Stomach (tissue), 9 donors: ENCODE results near the gene CSNK2A2. TPM values are rescaled to one million over a fixed set of nuclear protein-coding genes. Genes with fewer than 3 reads are reported as not detected.

ENCODE experiments used
- DNase-seq, 2 donors: peaks; one replicate each; pipeline versions ENCODE4 v3.0.0 to v3.0.0-alpha.2; 2013 to 2019
- H3K27ac ChIP-seq, 5 donors: fragments of 200-600 bp in 4 of 5; sonication (generic) in 4 of 5; one replicate each; pipeline ENCODE4 v1.5.1; 2013 to 2019; ENCODE audit warnings: mild to moderate bottlenecking in 1 of 5, moderate library complexity in 1 of 5
- H3K27me3 ChIP-seq, 3 donors: fragments of 200-600 bp; sonication (generic); one replicate each; pipeline ENCODE4 v1.5.1; 2017 to 2019; ENCODE audit warnings: mixed run types in 1 of 3
- H3K36me3 ChIP-seq, 4 donors: fragments of 200-600 bp; sonication (generic); 1 replicate in 3 of 4; 2 replicates in 1 of 4; pipeline ENCODE4 v1.5.1; 2016 to 2019
- H3K4me1 ChIP-seq, 4 donors: fragments of 200-600 bp; sonication (generic); one replicate each; pipeline ENCODE4 v1.5.1; 2016 to 2019
- H3K4me3 ChIP-seq, 4 donors: fragments of 200-600 bp; sonication (generic) in 3 of 4; one replicate each; pipeline ENCODE4 v1.5.1; 2016 to 2019; ENCODE audit warnings: mild to moderate bottlenecking in 1 of 4
- H3K9me3 ChIP-seq, 4 donors: fragments of 200-600 bp; sonication (generic); one replicate each; pipeline ENCODE4 v1.5.1; 2016 to 2019
- CTCF ChIP-seq, 7 experiments: fragments of 450-650 bp in 4 of 7; fragments of 200-600 bp in 3 of 7; sonication (generic) in 3 of 7; IDR thresholded peaks; one replicate each; pipeline ENCODE4 v1.5.1; 2016 to 2019; ENCODE audit warnings: antibody characterized with exemption in 7 of 7, control low read depth in 2 of 7, mild to moderate bottlenecking in 1 of 7
- EP300 ChIP-seq: sonication (generic); formaldehyde crosslinking; IDR thresholded peaks from one replicate; pipeline ENCODE4 v1.6.1; 2017; ENCODE audit warnings: antibody characterized with exemption
- POLR2A ChIP-seq, 4 donors: fragments of 450-650 bp; IDR thresholded peaks; one replicate each; pipeline ENCODE4 v1.6.1; 2016; ENCODE audit warnings: antibody characterized with exemption in 4 of 4, control low read depth in 2 of 4, mild to moderate bottlenecking in 1 of 4, moderate library complexity in 1 of 4
- POLR2AphosphoS5 ChIP-seq, 3 donors: sonication (generic); formaldehyde crosslinking; IDR thresholded peaks; one replicate each; pipeline ENCODE4 v1.6.1; 2016; ENCODE audit warnings: antibody characterized with exemption in 3 of 3
- WGBS, 5 donors: extraction: QIAGEN DNeasy Blood & Tissue Kit in 3 of 5; methylation state at CpG; one replicate each; pipeline versions ENCODE4 v1.1.5 to v1.1.7; 2013 to 2018; 5-methylcytosine and 5-hydroxymethylcytosine counted together
- intact Hi-C: fragments of 100-400 bp; cut with DNase I; formaldehyde crosslinking; loops from one replicate; pipeline ENCODE4 v1.15.1; 2023; ENCODE audit warnings: low total_unique reads
- polyA plus RNA-seq, 3 donors: library from polyadenylated mRNA; stranded (reverse); fragments of 200-250 nt; gene quantifications; one replicate each; pipeline ENCODE4 v1.2.3, GENCODE V29; 2013
- total RNA-seq, 5 donors: library from RNA; depleted of rRNA; stranded (reverse); fragments of >200 nt; gene quantifications; one replicate each; pipeline versions ENCODE4 v1.1.0 to v1.2.3, GENCODE V29; 2014 to 2016
- donor health status: healthy with polysubstance abuse.
- donor health status: Bipolar disorder and iron deficiency.
- donor health status: healthy.

Gene CSNK2A2
- total and polyA plus RNA-seq, 8 donors = 13.4 to 83.0 (median 38.9) TPM

DNA sequence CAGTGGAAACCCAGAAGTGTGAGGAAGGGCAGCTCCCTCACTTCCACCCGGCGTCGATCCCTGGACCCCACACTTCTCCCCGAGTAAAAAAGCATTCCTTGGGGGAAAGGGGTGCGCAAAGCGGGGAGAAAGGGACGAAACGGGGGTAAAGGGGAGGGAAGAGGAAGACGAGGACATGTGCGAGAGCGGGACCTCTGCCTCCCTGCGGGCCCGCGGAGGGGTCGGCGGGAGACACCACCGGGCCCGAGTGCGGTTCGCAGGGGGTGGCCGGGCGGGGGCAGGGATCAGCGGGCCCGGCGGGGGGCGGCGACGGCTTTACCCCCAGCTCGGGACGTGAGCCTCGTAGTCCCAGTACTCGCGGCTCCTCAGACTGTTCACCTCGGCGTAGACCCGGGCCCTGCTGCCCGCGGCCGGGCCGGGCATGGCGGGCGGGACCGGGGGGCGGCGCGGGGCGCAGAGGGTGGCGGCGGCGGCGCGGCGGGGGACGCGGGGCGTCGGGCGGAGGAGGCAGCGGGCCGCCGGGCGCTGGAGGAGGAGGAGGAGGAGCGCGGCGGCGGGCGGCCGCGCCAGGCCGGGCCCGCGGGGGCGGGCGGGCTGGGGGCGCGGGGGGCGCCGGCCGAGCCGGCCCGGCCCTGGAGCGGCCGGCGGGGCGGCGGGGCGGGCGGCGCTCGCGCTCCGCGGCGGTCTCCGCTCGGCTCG lies 443 bp downstream of the CSNK2A2 start:
- Histone ChIP-seq H3K27me3 (peaks cover 0 to under 1% (median 0%) of the 10 kb centered on the region in 3 donors), H3K36me3 (peaks cover 10 to 40% (median 36%) of the 10 kb centered on the region in 4 donors), H3K4me3 (peak overlapping the region; percentile 77 to 98 (median 86)), H3K9me3 (no peaks in the 10 kb centered on the region), H3K27ac (peak overlapping the region in 4 of 5 donors; percentile 31 to 77 (median 71)), H3K4me1 (peaks cover 8 to 44% (median 25%) of the 10 kb centered on the region in 4 donors)
- TF ChIP-seq POLR2A (IDR thresholded peaks at IDR 0.05) (no peak), CTCF (IDR thresholded peaks at IDR 0.05) (no peak), EP300 (no peak), POLR2AphosphoS5 (IDR thresholded peaks at IDR 0.05) (no peak)
- DNase-seq = peak in 1 of 2 donors; percentile 41
- 0 to 1% (median 1%) methylated on average over 22 to 76 of the region's 97 CpGs for WGBS, 5 donors
- intact Hi-C loops = loop anchor here (10.0 kb wide), 1 partner anchor 63 kb away; no protein-coding TSS in a partner anchor

DNA sequence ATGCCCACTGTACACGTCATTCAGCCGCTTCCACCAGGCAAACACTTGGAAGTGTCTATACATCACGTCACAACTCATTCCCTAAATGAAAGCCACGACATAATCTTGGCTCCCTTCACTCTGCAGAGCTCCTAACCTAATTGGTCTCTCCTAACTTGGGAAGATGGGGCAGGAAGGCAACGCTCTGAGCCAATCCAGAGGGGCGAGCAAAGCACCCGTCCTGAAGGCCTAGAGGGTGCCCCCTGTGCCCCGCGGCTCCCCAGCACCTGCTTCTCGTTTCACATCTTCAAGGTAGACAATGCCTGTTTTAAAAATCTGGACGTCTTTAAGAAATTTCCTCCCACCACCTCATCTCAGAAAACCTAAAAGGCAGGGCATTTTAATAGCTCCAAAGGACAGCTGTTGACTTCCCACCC lies 1.0 kb downstream of the CSNK2A2 start:
- no peaks in the 10 kb centered on the region for H3K27me3 ChIP-seq
- DNase-seq = peak in 1 of 2 donors; percentile 25
- H3K9me3 ChIP-seq = no peaks in the 10 kb centered on the region
- intact Hi-C loops = loop anchor here (10.0 kb wide), 1 partner anchor 62 kb away; no protein-coding TSS in a partner anchor
- peaks cover 10 to 46% (median 42%) of the 10 kb centered on the region in 4 donors for H3K36me3 ChIP-seq
- peak overlapping the region in 3 of 5 donors; percentile 66 to 77 (median 76) for H3K27ac ChIP-seq
- H3K4me3 ChIP-seq = peak overlapping the region; percentile 77 to 98 (median 86)
- TF ChIP-seq CTCF (IDR thresholded peaks at IDR 0.05) (no peak), EP300 (no peak), POLR2AphosphoS5 (IDR thresholded peaks at IDR 0.05) (no peak), POLR2A (IDR thresholded peaks at IDR 0.05) (no peak)
- 8 to 16% (median 10%) methylated on average over 11 of the region's 11 CpGs for WGBS, 5 donors
- peaks cover 8 to 44% (median 25%) of the 10 kb centered on the region in 4 donors for H3K4me1 ChIP-seq

GRCh38 chr16:58195771-58196170 lies 2.1 kb downstream of the CSNK2A2 start:
- H3K27me3 ChIP-seq = no peaks in the 10 kb centered on the region
- intact Hi-C loops = loop anchor here (10.0 kb wide), 1 partner anchor 61 kb away; no protein-coding TSS in a partner anchor
- peaks cover 8 to 44% (median 25%) of the 10 kb centered on the region in 4 donors for H3K4me1 ChIP-seq
- H3K27ac ChIP-seq = no peak overlapping the region
- peaks cover 17 to 57% (median 53%) of the 10 kb centered on the region in 4 donors for H3K36me3 ChIP-seq
- no peaks in the 10 kb centered on the region for H3K9me3 ChIP-seq
- 82 to 92% (median 88%) methylated on average over 3 of the region's 3 CpGs for WGBS, 5 donors
- H3K4me3 ChIP-seq = no peak overlapping the region
- TF ChIP-seq EP300 (no peak), CTCF (IDR thresholded peaks at IDR 0.05) (no peak), POLR2A (IDR thresholded peaks at IDR 0.05) (no peak), POLR2AphosphoS5 (IDR thresholded peaks at IDR 0.05) (no peak)
- no peak for DNase-seq

GRCh38 chr16:58195344-58195743 lies 2.6 kb downstream of the CSNK2A2 start:
- TF ChIP-seq POLR2A (IDR thresholded peaks at IDR 0.05) (no peak), POLR2AphosphoS5 (IDR thresholded peaks at IDR 0.05) (no peak), CTCF (IDR thresholded peaks at IDR 0.05) (no peak), EP300 (no peak)
- Histone ChIP-seq H3K27ac (no peak overlapping the region), H3K4me1 (peaks cover 8 to 44% (median 25%) of the 10 kb centered on the region in 4 donors), H3K9me3 (no peaks in the 10 kb centered on the region), H3K4me3 (no peak overlapping the region), H3K27me3 (no peaks in the 10 kb centered on the region), H3K36me3 (peaks cover 22 to 61% (median 58%) of the 10 kb centered on the region in 4 donors)
- intact Hi-C loops = loop anchor here (10.0 kb wide), 1 partner anchor 61 kb away; no protein-coding TSS in a partner anchor
- no peak for DNase-seq
- 76 to 89% (median 79%) methylated on average over 4 of the region's 4 CpGs for WGBS, 5 donors
